IMR-90 (cell line): ENCODE results near the gene ATP1B1. TPM values are rescaled to one million over a fixed set of nuclear protein-coding genes. Genes with fewer than 3 reads are reported as not detected.

ENCODE experiments used
- ATAC-seq: fragments of 200-7000 bp; cut with Tn5 transposase; 2 replicates; pipeline ENCODE4 v1.9.1; 2020; ENCODE audit warnings: low read depth, mild to moderate bottlenecking, moderate library complexity
- BruUV-seq: library from RNA; stranded (reverse); fragments of 400-500 nt; replicated peaks from 2 replicates; lab custom pipeline; 2021; lab: Mats Ljungman, UMichigan
- CTCF ChIA-PET: fragments of 300-600 bp; formaldehyde crosslinking; extraction: SDS; loops from one replicate; lab custom pipeline; 2021; ENCODE audit warnings: antibody characterized with exemption; lab: Yijun Ruan, JAX
- POLR2A ChIA-PET: fragments of 300-600 bp; sonication (Branson Sonifier 250); formaldehyde crosslinking; loops from one replicate; lab custom pipeline; 2022; ENCODE audit warnings: antibody characterized with exemption; ENCODE audit not compliant: unreplicated experiment; lab: Charles Lee
- DNase-seq: peaks from one replicate; pipeline ENCODE4 v3.0.0; 2013
- H2AFZ ChIP-seq: replicated peaks from 2 replicates; pipeline ENCODE3; 2013; ENCODE audit warnings: low read length, mild to moderate bottlenecking; ENCODE audit not compliant: poor library complexity
- H2AK5ac ChIP-seq: 2 replicates; pipeline ENCODE4 v1.6.1; 2013; ENCODE audit warnings: low read depth, low read length, inconsistent platforms
- H2AK9ac ChIP-seq: replicated peaks from 2 replicates; pipeline ENCODE3; 2013; ENCODE audit warnings: mild to moderate bottlenecking, low read depth, low read length, moderate library complexity; ENCODE audit not compliant: poor library complexity
- H2BK120ac ChIP-seq: 2 replicates; pipeline ENCODE4 v1.6.1; 2013; ENCODE audit warnings: low read depth, low read length, inconsistent platforms
- H2BK15ac ChIP-seq: 3 replicates; pipeline ENCODE4 v1.6.1; 2013; ENCODE audit warnings: low read depth, low read length, inconsistent platforms
- H2BK20ac ChIP-seq: 2 replicates; pipeline ENCODE4 v1.6.1; 2013; ENCODE audit warnings: low read depth, mild to moderate bottlenecking, inconsistent platforms, low read length, moderate library complexity
- H2BK5ac ChIP-seq: 2 replicates; pipeline ENCODE4 v1.6.1; 2013; ENCODE audit warnings: mild to moderate bottlenecking, low read depth, low read length, inconsistent platforms; ENCODE audit not compliant: poor library complexity, severe bottlenecking
- H3K14ac ChIP-seq: replicated peaks from 2 replicates; pipeline ENCODE4 v1.6.1; 2013; ENCODE audit warnings: low read depth, low read length, inconsistent platforms
- H3K18ac ChIP-seq: 2 replicates; pipeline ENCODE4 v1.6.1; 2013; ENCODE audit warnings: low read depth, low read length, control low read depth
- H3K23ac ChIP-seq: 2 replicates; pipeline ENCODE4 v1.6.1; 2013; ENCODE audit warnings: low read depth, low read length, inconsistent platforms
- H3K27ac ChIP-seq: 2 replicates; pipeline ENCODE4 v1.5.1; 2013; ENCODE audit warnings: mild to moderate bottlenecking, control low read depth, low read length; ENCODE audit not compliant: insufficient read depth
- H3K27me3 ChIP-seq: 2 replicates; pipeline ENCODE4 v1.6.1; 2013; ENCODE audit warnings: low read length; ENCODE audit not compliant: control insufficient read depth, insufficient read depth
- H3K36me3 ChIP-seq: 2 replicates; pipeline ENCODE4 v1.6.1; 2013; ENCODE audit warnings: low read length, mixed read lengths; ENCODE audit not compliant: control insufficient read depth, insufficient read depth
- H3K4ac ChIP-seq: 2 replicates; pipeline ENCODE4 v1.6.1; 2013; ENCODE audit warnings: low read depth, low read length, inconsistent platforms
- H3K4me1 ChIP-seq: 2 replicates; pipeline ENCODE4 v1.6.1; 2013; ENCODE audit warnings: low read length, mixed read lengths; ENCODE audit not compliant: control insufficient read depth, insufficient read depth
- H3K4me2 ChIP-seq: 2 replicates; pipeline ENCODE4 v1.6.1; 2013; ENCODE audit warnings: low read depth, mild to moderate bottlenecking, control low read depth, low read length, moderate library complexity
- H3K4me3 ChIP-seq: 2 replicates; pipeline ENCODE4 v1.5.1; 2013; ENCODE audit warnings: low read depth, mild to moderate bottlenecking, control low read depth, low read length, moderate library complexity; ENCODE audit not compliant: insufficient read depth
- H3K56ac ChIP-seq: 2 replicates; pipeline ENCODE4 v1.6.1; 2013; ENCODE audit warnings: low read length, inconsistent platforms; ENCODE audit not compliant: insufficient read depth; ENCODE audit errors: extremely low read depth
- H3K79me1 ChIP-seq, 2 experiments: 2 replicates each; pipeline ENCODE4 v1.6.1; 2013; ENCODE audit warnings: low read length in 2 of 2, inconsistent platforms in 1 of 2, low read depth in 1 of 2
- H3K9ac ChIP-seq: 2 replicates; pipeline ENCODE4 v1.6.1; 2013; ENCODE audit warnings: low read depth, low read length, control low read depth
- H3K9me1 ChIP-seq: 2 replicates; pipeline ENCODE4 v1.6.1; 2013; ENCODE audit warnings: low read length, inconsistent platforms; ENCODE audit not compliant: insufficient read depth
- H3K9me3 ChIP-seq: 2 replicates; pipeline ENCODE4 v1.6.1; 2013; ENCODE audit warnings: low read length; ENCODE audit not compliant: control insufficient read depth, insufficient read depth
- H4K20me1 ChIP-seq: 2 replicates; pipeline ENCODE4 v1.6.1; 2013; ENCODE audit warnings: low read length, inconsistent platforms; ENCODE audit not compliant: insufficient read depth
- H4K5ac ChIP-seq: 2 replicates; pipeline ENCODE4 v1.6.1; 2013; ENCODE audit warnings: mild to moderate bottlenecking, low read depth, low read length, control low read depth
- H4K8ac ChIP-seq, 2 experiments: 2 replicates each; pipeline ENCODE4 v1.6.1; 2013; ENCODE audit warnings: low read depth in 2 of 2, low read length in 2 of 2, control low read depth in 1 of 2, inconsistent platforms in 1 of 2
- H4K91ac ChIP-seq: 2 replicates; pipeline ENCODE4 v1.6.1; 2013; ENCODE audit warnings: low read depth, low read length, inconsistent platforms; ENCODE audit not compliant: insufficient read depth
- BHLHE40 ChIP-seq: fragments of 150-350 bp; IDR thresholded peaks from 2 replicates; pipeline ENCODE4 v1.6.1; 2016; ENCODE audit warnings: mild to moderate bottlenecking, low read depth, low read length
- CEBPB ChIP-seq: IDR thresholded peaks from 2 replicates; pipeline ENCODE4 v1.6.1; 2012; ENCODE audit warnings: low read depth, low read length, improper control_type of control experiment
- CHD1 ChIP-seq: IDR thresholded peaks from 2 replicates; pipeline ENCODE4 v1.6.1; 2012; ENCODE audit warnings: low read depth, low read length, improper control_type of control experiment
- FOS ChIP-seq: fragments of 150-350 bp; IDR thresholded peaks from 2 replicates; pipeline ENCODE4 v1.6.1; 2016; ENCODE audit warnings: low read depth, low read length
- MAFK ChIP-seq: IDR thresholded peaks from 2 replicates; pipeline ENCODE4 v1.6.1; 2012; ENCODE audit warnings: low read depth, low read length, improper control_type of control experiment
- MAZ ChIP-seq: IDR thresholded peaks from 2 replicates; pipeline ENCODE4 v1.6.1; 2012; ENCODE audit warnings: low read depth, mild to moderate bottlenecking, low read length, improper control_type of control experiment, moderate library complexity, borderline replicate concordance
- MXI1 ChIP-seq: IDR thresholded peaks from 2 replicates; pipeline ENCODE4 v1.6.1; 2012; ENCODE audit warnings: low read depth, mild to moderate bottlenecking, low read length, moderate library complexity, borderline replicate concordance
- NFE2L2 ChIP-seq: fragments of 150-350 bp; IDR thresholded peaks from 2 replicates; pipeline ENCODE4 v1.6.1; 2016; ENCODE audit warnings: low read depth, mild to moderate bottlenecking, low read length
- POLR2A ChIP-seq: IDR thresholded peaks from 2 replicates; pipeline ENCODE4 v1.6.1; 2012; ENCODE audit warnings: mild to moderate bottlenecking, low read depth, low read length
- RAD21 ChIP-seq: IDR thresholded peaks from 2 replicates; pipeline ENCODE4 v1.6.1; 2012; ENCODE audit warnings: low read length, improper control_type of control experiment
- RCOR1 ChIP-seq: IDR thresholded peaks from 2 replicates; pipeline ENCODE4 v1.6.1; 2012; ENCODE audit warnings: mild to moderate bottlenecking, low read length, improper control_type of control experiment; ENCODE audit not compliant: insufficient replicate concordance
- RFX5 ChIP-seq: IDR thresholded peaks from 2 replicates; pipeline ENCODE4 v1.8.0; 2012; ENCODE audit warnings: low read depth, mild to moderate bottlenecking, low read length, moderate library complexity
- SMC3 ChIP-seq: fragments of 150-350 bp; IDR thresholded peaks from 2 replicates; pipeline ENCODE4 v1.6.1; 2016; ENCODE audit warnings: low read depth, mild to moderate bottlenecking, antibody characterized with exemption, low read length, moderate library complexity
- WGBS, 2 experiments: methylation state at CpG; one replicate each; pipeline versions ENCODE4 v1.1.5 to v1.1.7; 2013; ENCODE audit warnings: missing lambda C conversion rate in 2 of 2; ENCODE audit not compliant: insufficient read length in 1 of 2; ENCODE audit errors: extremely low coverage in 2 of 2; 5-methylcytosine and 5-hydroxymethylcytosine counted together
- dilution Hi-C: fragments of 300-500 bp; cut with HindIII; formaldehyde crosslinking; loops from one replicate; pipeline ENCODE4 v1.14.3; 2018; ENCODE audit warnings: low sequenced_read_pairs; ENCODE audit not compliant: unreplicated experiment
- in situ Hi-C: fragments of 300-500 bp; cut with MboI; formaldehyde crosslinking; loops from 3 replicates; pipeline ENCODE4 v1.14.3; 2019; ENCODE audit warnings: low sequenced_read_pairs, inconsistent platforms, mixed read lengths
- intact Hi-C: fragments of 100-400 bp; cut with micrococcal nuclease; formaldehyde crosslinking; loops from 2 replicates; pipeline ENCODE4 v1.10.0; 2022
- polyA plus RNA-seq, 3 experiments: library from polyadenylated mRNA; depleted of rRNA; stranded (reverse); fragments of >200 nt; gene quantifications; 2 replicates each; pipeline ENCODE4 v1.2.3, GENCODE V29; 2012; ENCODE audit warnings: low replicate concordance in 1 of 3
- total RNA-seq: library from RNA; depleted of rRNA; stranded (reverse); fragments of >200 nt; gene quantifications from 2 replicates; pipeline ENCODE4 v1.2.3, GENCODE V29; 2012
- TF ChIP-seq, protein P1 (sequence below): fragments of 150-350 bp; IDR thresholded peaks from 2 replicates; pipeline ENCODE4 v1.6.1; 2016; ENCODE audit warnings: low read depth, mild to moderate bottlenecking, low read length, moderate library complexity, borderline replicate concordance
- TF ChIP-seq, protein P2 (sequence below): conservative IDR thresholded peaks from 2 replicates; pipeline ENCODE4 v1.5.1; 2012; ENCODE audit warnings: mild to moderate bottlenecking, low read depth, low read length, improper control_type of control experiment
- TF ChIP-seq, protein P3 (sequence below): fragments of 150-350 bp; IDR thresholded peaks from 2 replicates; pipeline ENCODE4 v1.6.1; 2017; ENCODE audit warnings: mild to moderate bottlenecking, antibody characterized with exemption, low read length, low read depth

ATP1B1 gene
- total and polyA plus RNA-seq, 2 of the 4 experiments (the other 2 are of a cell fraction), result 14.5 to 22.1 TPM

DNA sequence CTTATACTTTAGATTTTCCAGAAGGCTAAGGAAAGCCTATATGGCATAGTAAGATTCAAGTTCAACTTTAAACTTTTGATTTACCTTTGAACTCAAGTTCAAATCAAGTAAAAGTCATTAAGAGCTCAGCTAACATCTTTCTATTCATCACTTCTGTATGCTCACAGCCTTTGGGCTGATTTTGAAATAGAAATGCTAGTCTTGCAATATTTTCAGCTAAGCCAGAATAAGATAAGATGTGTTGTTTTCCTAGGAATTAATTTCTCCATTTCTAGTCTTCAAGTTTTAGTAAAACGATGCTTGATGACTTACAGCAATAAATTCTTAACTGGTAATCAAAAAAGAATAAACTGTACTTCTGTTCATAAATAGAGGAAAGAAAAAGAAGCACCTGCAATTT, 35.6 kb downstream of the ATP1B1 start:
- no peak overlapping the region for H2AFZ ChIP-seq
- no peak overlapping the region for H3K14ac ChIP-seq
- in situ Hi-C loops (no loop called here), intact Hi-C loops (no loop called here), dilution Hi-C loops (no loop called here)
- no peak overlapping the region for H2AK5ac ChIP-seq
- no peak overlapping the region for H3K56ac ChIP-seq
- no peaks in the 10 kb centered on the region for H3K27me3 ChIP-seq
- no peak overlapping the region for H4K91ac ChIP-seq
- H3K9ac ChIP-seq, result no peak overlapping the region
- no peak overlapping the region for H3K4me2 ChIP-seq
- ChIA-PET POLR2A (no interaction called here), CTCF (no interaction called here)
- no peaks in the 10 kb centered on the region for H3K4me1 ChIP-seq
- H2BK120ac ChIP-seq, result no peak overlapping the region
- H3K18ac ChIP-seq, result no peak overlapping the region
- H2BK20ac ChIP-seq, result no peak overlapping the region
- H2BK15ac ChIP-seq, result no peak overlapping the region
- no peak overlapping the region for H2AK9ac ChIP-seq
- no peaks in the 10 kb centered on the region for H4K20me1 ChIP-seq
- H3K79me1 ChIP-seq, result no peaks in the 10 kb centered on the region
- H3K9me3 ChIP-seq, result no peaks in the 10 kb centered on the region
- H4K5ac ChIP-seq, result no peak overlapping the region
- H3K4ac ChIP-seq, result no peak overlapping the region
- H2BK5ac ChIP-seq, result no peak overlapping the region
- ATAC-seq (no peak), DNase-seq (no peak)
- H3K36me3 ChIP-seq, result no peaks in the 10 kb centered on the region
- no peak overlapping the region for H3K23ac ChIP-seq
- TF ChIP-seq RFX5 (no peak), RAD21 (no peak), BHLHE40 (no peak), FOS (no peak), POLR2A (no peak), NFE2L2 (no peak), CHD1 (no peak), MAFK (no peak), RCOR1 (no peak), SMC3 (no peak), MXI1 (no peak), MAZ (no peak), CEBPB (no peak)
- TF ChIP-seq, protein P1, sequence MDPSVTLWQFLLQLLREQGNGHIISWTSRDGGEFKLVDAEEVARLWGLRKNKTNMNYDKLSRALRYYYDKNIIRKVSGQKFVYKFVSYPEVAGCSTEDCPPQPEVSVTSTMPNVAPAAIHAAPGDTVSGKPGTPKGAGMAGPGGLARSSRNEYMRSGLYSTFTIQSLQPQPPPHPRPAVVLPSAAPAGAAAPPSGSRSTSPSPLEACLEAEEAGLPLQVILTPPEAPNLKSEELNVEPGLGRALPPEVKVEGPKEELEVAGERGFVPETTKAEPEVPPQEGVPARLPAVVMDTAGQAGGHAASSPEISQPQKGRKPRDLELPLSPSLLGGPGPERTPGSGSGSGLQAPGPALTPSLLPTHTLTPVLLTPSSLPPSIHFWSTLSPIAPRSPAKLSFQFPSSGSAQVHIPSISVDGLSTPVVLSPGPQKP, result no peak
- TF ChIP-seq, protein P2, sequence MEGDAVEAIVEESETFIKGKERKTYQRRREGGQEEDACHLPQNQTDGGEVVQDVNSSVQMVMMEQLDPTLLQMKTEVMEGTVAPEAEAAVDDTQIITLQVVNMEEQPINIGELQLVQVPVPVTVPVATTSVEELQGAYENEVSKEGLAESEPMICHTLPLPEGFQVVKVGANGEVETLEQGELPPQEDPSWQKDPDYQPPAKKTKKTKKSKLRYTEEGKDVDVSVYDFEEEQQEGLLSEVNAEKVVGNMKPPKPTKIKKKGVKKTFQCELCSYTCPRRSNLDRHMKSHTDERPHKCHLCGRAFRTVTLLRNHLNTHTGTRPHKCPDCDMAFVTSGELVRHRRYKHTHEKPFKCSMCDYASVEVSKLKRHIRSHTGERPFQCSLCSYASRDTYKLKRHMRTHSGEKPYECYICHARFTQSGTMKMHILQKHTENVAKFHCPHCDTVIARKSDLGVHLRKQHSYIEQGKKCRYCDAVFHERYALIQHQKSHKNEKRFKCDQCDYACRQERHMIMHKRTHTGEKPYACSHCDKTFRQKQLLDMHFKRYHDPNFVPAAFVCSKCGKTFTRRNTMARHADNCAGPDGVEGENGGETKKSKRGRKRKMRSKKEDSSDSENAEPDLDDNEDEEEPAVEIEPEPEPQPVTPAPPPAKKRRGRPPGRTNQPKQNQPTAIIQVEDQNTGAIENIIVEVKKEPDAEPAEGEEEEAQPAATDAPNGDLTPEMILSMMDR, result no peak
- TF ChIP-seq, protein P3, sequence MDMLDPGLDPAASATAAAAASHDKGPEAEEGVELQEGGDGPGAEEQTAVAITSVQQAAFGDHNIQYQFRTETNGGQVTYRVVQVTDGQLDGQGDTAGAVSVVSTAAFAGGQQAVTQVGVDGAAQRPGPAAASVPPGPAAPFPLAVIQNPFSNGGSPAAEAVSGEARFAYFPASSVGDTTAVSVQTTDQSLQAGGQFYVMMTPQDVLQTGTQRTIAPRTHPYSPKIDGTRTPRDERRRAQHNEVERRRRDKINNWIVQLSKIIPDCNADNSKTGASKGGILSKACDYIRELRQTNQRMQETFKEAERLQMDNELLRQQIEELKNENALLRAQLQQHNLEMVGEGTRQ, result no peak
- no peak overlapping the region for H3K27ac ChIP-seq
- BruUV-seq, result no TSS peak
- no peak overlapping the region for H3K4me3 ChIP-seq
- no CpG with 5 or more reads among the region's 1 CpG for WGBS, 2 experiments
- H4K8ac ChIP-seq, result no peak overlapping the region
- no peaks in the 10 kb centered on the region for H3K9me1 ChIP-seq
